Sigmoid colon (tissue), 7 donors: Measurements from ENCODE around the gene EIPR1. TPM values are rescaled to one million over a fixed set of nuclear protein-coding genes. Genes with fewer than 3 reads are reported as not detected.

Experiments used
- DNase-seq: peaks from one replicate; pipeline ENCODE4 v3.0.0-alpha.2; 2019
- H3K27ac ChIP-seq, 4 donors: fragments of 200-600 bp; sonication (generic); one replicate each; pipeline ENCODE4 v1.5.1; 2016 to 2019; ENCODE audit warnings: mild to moderate bottlenecking in 1 of 4
- H3K27me3 ChIP-seq, 3 donors: fragments of 200-600 bp; sonication (generic); one replicate each; pipeline ENCODE4 v1.5.1; 2019; ENCODE audit warnings: mild to moderate bottlenecking in 1 of 3
- H3K36me3 ChIP-seq, 4 donors: fragments of 200-600 bp; sonication (generic); one replicate each; pipeline ENCODE4 v1.5.1; 2016 to 2019
- H3K4me1 ChIP-seq, 4 donors: fragments of 200-600 bp; sonication (generic); one replicate each; pipeline ENCODE4 v1.5.1; 2017 to 2019
- H3K4me3 ChIP-seq, 4 donors: fragments of 200-600 bp; sonication (generic); one replicate each; pipeline ENCODE4 v1.5.1; 2017 to 2019; ENCODE audit warnings: mild to moderate bottlenecking in 2 of 4, moderate library complexity in 1 of 4
- H3K9me3 ChIP-seq, 4 donors: fragments of 200-600 bp in 3 of 4; sonication (generic) in 3 of 4; one replicate each; pipeline versions ENCODE4 v1.5.1 to v1.6.1; 2013 to 2019
- EP300 ChIP-seq, 4 donors: sonication (generic); formaldehyde crosslinking; IDR thresholded peaks; one replicate each; pipeline ENCODE4 v1.6.1; 2017; ENCODE audit warnings: antibody characterized with exemption in 4 of 4
- POLR2A ChIP-seq, 2 donors: fragments of 450-650 bp; IDR thresholded peaks; one replicate each; pipeline ENCODE4 v1.6.1; 2016; ENCODE audit warnings: antibody characterized with exemption in 2 of 2, mild to moderate bottlenecking in 2 of 2, moderate library complexity in 2 of 2
- POLR2AphosphoS5 ChIP-seq, 4 donors: sonication (generic); formaldehyde crosslinking; IDR thresholded peaks; one replicate each; pipeline ENCODE4 v1.6.1; 2017; ENCODE audit warnings: antibody characterized with exemption in 4 of 4
- WGBS, 2 donors: extraction: QIAGEN DNeasy Blood & Tissue Kit; methylation state at CpG; one replicate each; pipeline ENCODE4 v1.1.7; 2013; 5-methylcytosine and 5-hydroxymethylcytosine counted together
- intact Hi-C: fragments of 100-400 bp; cut with DNase I; formaldehyde crosslinking; loops from one replicate; pipeline ENCODE4 v1.15.1; 2023
- polyA plus RNA-seq, 3 donors: library from polyadenylated mRNA; stranded (reverse); fragments of 200-250 nt; gene quantifications; one replicate each; pipeline ENCODE4 v1.2.3, GENCODE V29; 2013
- total RNA-seq, 4 donors: library from RNA; depleted of rRNA; stranded (reverse); fragments of >200 nt; gene quantifications; one replicate each; pipeline ENCODE4 v1.1.0, GENCODE V29; 2016
- TF ChIP-seq, protein P1 (sequence below), 4 experiments: fragments of 450-650 bp in 3 of 4; fragments of 200-600 bp in 1 of 4; IDR thresholded peaks; one replicate each; pipeline ENCODE4 v1.5.1; 2016 to 2019; ENCODE audit warnings: antibody characterized with exemption in 4 of 4, mild to moderate bottlenecking in 3 of 4, moderate library complexity in 2 of 4
- donor health status: healthy with polysubstance abuse.
- donor health status: Bipolar disorder and iron deficiency.
- donor health status: healthy.

Gene EIPR1
- total and polyA plus RNA-seq, 7 donors, result 12.2 to 27.0 (median 20.0) TPM

DNA sequence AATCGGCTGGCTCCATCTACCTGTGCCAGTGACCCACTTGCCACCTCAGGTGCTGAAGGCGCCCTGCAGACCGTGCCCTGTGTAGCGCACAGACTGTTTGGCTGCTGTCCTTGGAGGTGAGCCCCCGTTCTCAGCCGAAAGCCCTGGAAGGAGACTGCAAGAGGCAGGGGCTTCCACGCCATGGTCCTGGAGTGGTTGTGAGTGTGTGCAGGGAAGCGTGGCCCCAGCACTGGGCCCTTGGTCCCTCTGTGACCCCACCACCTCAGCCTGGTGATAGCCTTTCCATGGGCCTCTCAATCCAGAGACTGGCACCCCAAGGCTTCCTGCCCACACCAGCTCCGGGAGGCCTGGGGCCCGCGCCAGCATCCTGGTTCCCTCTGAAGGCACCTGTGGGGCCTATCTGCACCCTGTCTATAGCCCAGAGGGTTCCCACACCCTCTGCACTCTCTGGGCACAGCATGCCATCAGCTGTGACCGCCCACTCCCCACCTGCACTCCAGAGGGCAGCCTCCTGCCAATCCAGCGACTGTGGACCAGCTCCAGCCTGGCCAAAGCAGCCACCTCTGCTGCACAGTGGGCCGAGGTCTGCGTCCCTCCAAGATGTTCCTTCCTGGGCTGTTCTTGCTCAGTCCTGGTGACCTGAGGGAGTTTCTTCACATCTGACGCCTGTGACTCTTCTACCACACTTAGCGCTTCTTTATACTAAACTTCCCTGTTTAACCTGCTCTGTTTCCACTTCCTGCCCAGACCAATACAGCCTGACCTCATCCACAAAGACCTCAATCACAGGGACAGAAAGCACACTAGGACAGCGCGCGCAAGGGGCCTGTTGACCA is 109.5 kb downstream of the EIPR1 start:
- Histone ChIP-seq H3K9me3 (no peaks in the 10 kb centered on the region), H3K27ac (no peak overlapping the region), H3K36me3 (no peaks in the 10 kb centered on the region), H3K27me3 (no peaks in the 10 kb centered on the region), H3K4me1 (no peaks in the 10 kb centered on the region), H3K4me3 (no peak overlapping the region)
- 94 to 96% methylated on average over 20 of the region's 20 CpGs for WGBS, 2 donors
- DNase-seq, result no peak
- intact Hi-C loops, result no loop called here
- no peak for TF ChIP-seq POLR2A (IDR thresholded peaks at IDR 0.05)
- no peak for TF ChIP-seq POLR2AphosphoS5 (IDR thresholded peaks at IDR 0.05)
- TF ChIP-seq, protein P1, sequence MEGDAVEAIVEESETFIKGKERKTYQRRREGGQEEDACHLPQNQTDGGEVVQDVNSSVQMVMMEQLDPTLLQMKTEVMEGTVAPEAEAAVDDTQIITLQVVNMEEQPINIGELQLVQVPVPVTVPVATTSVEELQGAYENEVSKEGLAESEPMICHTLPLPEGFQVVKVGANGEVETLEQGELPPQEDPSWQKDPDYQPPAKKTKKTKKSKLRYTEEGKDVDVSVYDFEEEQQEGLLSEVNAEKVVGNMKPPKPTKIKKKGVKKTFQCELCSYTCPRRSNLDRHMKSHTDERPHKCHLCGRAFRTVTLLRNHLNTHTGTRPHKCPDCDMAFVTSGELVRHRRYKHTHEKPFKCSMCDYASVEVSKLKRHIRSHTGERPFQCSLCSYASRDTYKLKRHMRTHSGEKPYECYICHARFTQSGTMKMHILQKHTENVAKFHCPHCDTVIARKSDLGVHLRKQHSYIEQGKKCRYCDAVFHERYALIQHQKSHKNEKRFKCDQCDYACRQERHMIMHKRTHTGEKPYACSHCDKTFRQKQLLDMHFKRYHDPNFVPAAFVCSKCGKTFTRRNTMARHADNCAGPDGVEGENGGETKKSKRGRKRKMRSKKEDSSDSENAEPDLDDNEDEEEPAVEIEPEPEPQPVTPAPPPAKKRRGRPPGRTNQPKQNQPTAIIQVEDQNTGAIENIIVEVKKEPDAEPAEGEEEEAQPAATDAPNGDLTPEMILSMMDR (IDR thresholded peaks at IDR 0.05), result no peak
- no peak for TF ChIP-seq EP300 (IDR thresholded peaks at IDR 0.05)

DNA sequence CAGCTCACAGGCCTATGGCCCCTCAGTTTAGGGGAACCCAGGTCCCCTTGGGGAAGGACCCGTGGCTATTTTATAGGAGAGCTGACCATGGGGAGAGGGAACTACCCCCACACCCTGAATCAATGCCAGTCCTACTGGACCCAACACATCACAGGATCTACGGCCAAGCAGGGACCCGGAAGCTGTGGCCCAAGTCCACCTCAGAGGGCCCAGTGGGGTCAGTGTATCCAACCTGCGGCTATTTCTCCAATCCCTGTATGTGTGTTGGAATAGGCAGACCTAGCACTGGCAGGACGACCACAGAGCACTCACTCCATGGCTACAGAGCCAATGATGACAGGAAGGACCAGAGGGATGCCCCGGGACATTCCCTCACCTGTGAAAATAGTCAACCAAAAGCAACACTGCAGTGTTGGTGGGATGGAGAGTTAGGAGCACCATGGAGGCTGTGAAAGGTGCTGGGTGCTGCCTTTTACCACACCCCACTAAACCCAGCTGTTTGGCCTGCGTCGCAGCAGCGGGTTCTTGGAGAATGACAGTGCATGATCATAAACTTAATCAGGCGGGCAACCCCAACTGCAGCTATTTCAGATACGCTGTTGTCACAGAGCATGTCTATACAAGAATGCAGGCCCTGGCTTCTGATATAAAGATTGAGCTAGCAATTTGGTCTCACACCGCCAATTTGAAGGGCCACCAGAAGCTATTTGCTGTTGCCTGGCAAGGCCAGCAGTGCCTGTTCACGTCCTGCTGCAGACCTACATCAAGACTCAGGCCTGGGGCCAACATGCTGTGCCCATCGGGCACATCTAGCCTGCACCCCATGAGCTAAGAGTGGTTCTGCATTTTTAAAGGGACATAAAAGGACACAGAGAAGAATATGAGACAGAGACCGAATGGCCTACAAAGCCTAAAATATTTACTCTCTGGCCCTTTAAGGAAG is 110.4 kb downstream of the EIPR1 start:
- WGBS, 2 donors, result 88 to 93% methylated on average over 15 of the region's 15 CpGs
- no peaks in the 10 kb centered on the region for H3K4me1 ChIP-seq
- no peaks in the 10 kb centered on the region for H3K9me3 ChIP-seq
- TF ChIP-seq POLR2AphosphoS5 (IDR thresholded peaks at IDR 0.05) (no peak), EP300 (IDR thresholded peaks at IDR 0.05) (no peak), POLR2A (IDR thresholded peaks at IDR 0.05) (no peak)
- TF ChIP-seq, protein P1 (IDR thresholded peaks at IDR 0.05), result no peak
- H3K27me3 ChIP-seq, result no peaks in the 10 kb centered on the region
- no peaks in the 10 kb centered on the region for H3K36me3 ChIP-seq
- no peak for DNase-seq
- no peak overlapping the region for H3K27ac ChIP-seq
- H3K4me3 ChIP-seq, result no peak overlapping the region
- intact Hi-C loops, result no loop called here

DNA sequence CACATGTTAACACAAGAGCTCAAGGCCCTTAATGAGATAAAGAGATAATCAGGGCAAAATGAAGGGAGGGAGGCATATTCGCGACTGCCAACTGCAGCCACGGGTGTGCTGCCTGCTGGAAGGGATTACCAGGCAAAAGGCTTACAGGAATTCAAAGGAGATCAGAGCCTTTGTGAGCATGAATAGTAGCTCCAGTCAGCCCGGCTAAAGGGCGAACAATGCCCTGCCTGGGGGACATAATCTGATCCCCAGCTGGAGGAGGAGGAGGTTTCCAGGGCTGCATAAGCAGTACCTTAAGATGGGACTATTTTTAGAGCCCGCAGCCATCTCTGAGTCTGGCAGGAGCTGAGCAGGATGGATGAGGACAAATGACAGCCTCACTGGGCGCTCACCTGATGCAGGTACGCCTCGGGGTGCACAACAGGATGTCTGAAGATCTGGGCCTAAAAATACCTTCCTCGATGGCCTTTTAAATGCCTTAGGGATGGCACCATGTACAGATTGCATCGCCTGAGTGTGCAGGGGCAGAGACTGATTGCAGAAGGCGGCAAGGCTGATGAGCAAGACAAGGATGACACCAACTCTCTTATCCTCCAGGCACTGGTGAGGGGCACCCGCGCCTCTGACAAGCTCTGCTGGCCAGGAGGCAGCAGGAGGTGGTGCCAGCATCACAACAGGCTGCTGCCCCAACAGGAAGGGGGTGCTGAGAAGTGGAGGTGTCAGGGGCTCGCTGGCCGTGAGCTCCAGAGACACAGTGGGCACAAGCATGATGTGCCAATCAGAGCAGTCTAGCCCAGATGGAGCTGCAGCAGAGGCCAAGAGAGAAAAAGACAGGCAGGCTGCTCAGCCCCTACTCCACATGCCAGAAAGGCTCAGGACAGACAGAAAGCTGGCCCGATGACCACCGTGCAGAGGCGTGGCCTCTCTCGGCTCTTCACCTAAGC is 111.4 kb downstream of the EIPR1 start:
- no peaks in the 10 kb centered on the region for H3K4me1 ChIP-seq
- no peaks in the 10 kb centered on the region for H3K36me3 ChIP-seq
- H3K27ac ChIP-seq, result no peak overlapping the region
- intact Hi-C loops, result no loop called here
- no peaks in the 10 kb centered on the region for H3K27me3 ChIP-seq
- 93 to 94% methylated on average over 20 of the region's 20 CpGs for WGBS, 2 donors
- no peak for DNase-seq
- no peaks in the 10 kb centered on the region for H3K9me3 ChIP-seq
- H3K4me3 ChIP-seq, result no peak overlapping the region
- TF ChIP-seq, protein P1 (IDR thresholded peaks at IDR 0.05), result no peak
- TF ChIP-seq POLR2A (IDR thresholded peaks at IDR 0.05) (no peak), POLR2AphosphoS5 (IDR thresholded peaks at IDR 0.05) (no peak), EP300 (IDR thresholded peaks at IDR 0.05) (no peak)

DNA sequence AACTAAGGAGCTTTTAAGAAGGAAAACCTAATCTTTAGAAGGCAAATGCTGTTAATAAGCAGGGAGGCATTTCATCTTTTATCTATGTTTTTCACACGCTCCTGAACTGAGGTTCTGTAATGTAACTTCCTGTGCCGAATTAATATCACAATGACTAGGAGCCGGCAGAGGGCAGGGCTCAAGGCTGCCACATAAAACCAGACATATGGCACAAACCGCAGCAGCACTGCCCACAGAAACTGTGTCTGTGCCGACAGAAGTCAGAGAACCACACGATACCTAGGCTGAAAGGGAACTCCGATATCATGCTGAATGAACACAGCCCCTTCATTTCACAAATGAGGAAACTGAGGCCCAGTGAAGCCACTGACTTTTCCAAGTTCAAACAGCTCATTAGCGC is 112.1 kb downstream of the EIPR1 start:
- intact Hi-C loops, result no loop called here
- no peak for DNase-seq
- H3K9me3 ChIP-seq, result no peaks in the 10 kb centered on the region

More for the DNA sequence above, 112.1 kb downstream of the EIPR1 start:
- Histone ChIP-seq H3K4me1 (no peaks in the 10 kb centered on the region), H3K27ac (no peak overlapping the region), H3K27me3 (no peaks in the 10 kb centered on the region), H3K4me3 (no peak overlapping the region), H3K36me3 (no peaks in the 10 kb centered on the region)
- TF ChIP-seq EP300 (IDR thresholded peaks at IDR 0.05) (no peak), POLR2AphosphoS5 (IDR thresholded peaks at IDR 0.05) (no peak), POLR2A (IDR thresholded peaks at IDR 0.05) (no peak)
- WGBS, 2 donors, result 94 to 95% methylated on average over 8 of the region's 8 CpGs
